Effector memory CD8-positive, alpha-beta T cell (primary cell): Measurements from ENCODE around the gene ASMT.
A peak's percentile ranks its signal among the peaks of the same experiment; 100 is the strongest.
"Not testable (repeated sequence)": the region's sequence is repeated elsewhere in the genome, so short reads cannot be mapped to it uniquely, and the experiment has no call there.

ENCODE experiments used
- ATAC-seq: fragments of 150-1000 bp; cut with Tn5 transposase; replicated peaks from 2 replicates; pipeline ENCODE4 v1.10.0; 2021; ENCODE audit warnings: mild to moderate bottlenecking, moderate library complexity
- DNase-seq, 3 experiments: peaks; one replicate each; pipeline ENCODE4 v3.0.0; 2021
- H3K27ac Mint-ChIP-seq, 2 donors: one replicate each; pipeline ENCODE4 v1.8.0; 2022; ENCODE audit warnings: mild to moderate bottlenecking in 2 of 2, mixed read lengths in 2 of 2, moderate library complexity in 2 of 2
- H3K27me3 Mint-ChIP-seq, 2 donors: one replicate each; pipeline ENCODE4 v1.8.0; 2022; ENCODE audit warnings: mixed read lengths in 2 of 2
- H3K36me3 Mint-ChIP-seq: one replicate; pipeline ENCODE4 v1.8.0; 2022; ENCODE audit warnings: mild to moderate bottlenecking, moderate library complexity, mixed read lengths; ENCODE audit not compliant: insufficient read depth
- H3K4me1 Mint-ChIP-seq, 2 donors: one replicate each; pipeline ENCODE4 v1.8.0; 2022; ENCODE audit warnings: low read depth in 2 of 2, mixed read lengths in 2 of 2
- H3K4me3 Mint-ChIP-seq, 2 donors: one replicate each; pipeline ENCODE4 v1.8.0; 2022; ENCODE audit warnings: mild to moderate bottlenecking in 2 of 2, mixed read lengths in 2 of 2, moderate library complexity in 2 of 2
- H3K9me3 Mint-ChIP-seq, 2 donors: one replicate each; pipeline ENCODE4 v1.8.0; 2022; ENCODE audit warnings: mixed read lengths in 2 of 2

ASMT gene

GRCh38 chrX:1679238-1679637, 64.4 kb downstream of the ASMT start:
- Mint-ChIP-seq H3K4me1 (peaks cover 17 to 39% of the 10 kb centered on the region in 2 donors), H3K27me3 (no peaks in the 10 kb centered on the region), H3K36me3 (peaks cover 17% of the 10 kb centered on the region), H3K9me3 (peaks cover 0 to 3% of the 10 kb centered on the region in 2 donors), H3K27ac (peak overlapping the region; percentile 8 to 61), H3K4me3 (no peak overlapping the region)
- no peak for DNase-seq
- ATAC-seq, result peak; percentile 67

- no peaks in the 10 kb centered on the region for H3K27me3 Mint-ChIP-seq
- DNase-seq (no peak), ATAC-seq (no peak)
- H3K4me3 Mint-ChIP-seq, result peak overlapping the region; percentile 53 to 69
- H3K36me3 Mint-ChIP-seq, result peaks cover 22% of the 10 kb centered on the region
- peaks cover 17 to 35% of the 10 kb centered on the region in 2 donors for H3K4me1 Mint-ChIP-seq
- peak overlapping the region; percentile 92 to 96 for H3K27ac Mint-ChIP-seq
- H3K9me3 Mint-ChIP-seq, result peaks cover 0 to 3% of the 10 kb centered on the region in 2 donors
These were observed 66.6 kb downstream of the ASMT start for GRCh38 chrX:1681439-1681838.

GRCh38 chrX:1681856-1682255, 67.0 kb downstream of the ASMT start:
- Mint-ChIP-seq H3K27ac (peak overlapping the region; percentile 92 to 96), H3K4me1 (peaks cover 17 to 32% of the 10 kb centered on the region in 2 donors), H3K36me3 (peaks cover 22% of the 10 kb centered on the region), H3K4me3 (peak overlapping the region; percentile 53 to 69)
- not testable (repeated sequence) for DNase-seq, H3K27me3 Mint-ChIP-seq, H3K9me3 Mint-ChIP-seq, ATAC-seq

GRCh38 chrX:1682501-1682900, 67.6 kb downstream of the ASMT start:
- not testable (repeated sequence) for DNase-seq, H3K27me3 Mint-ChIP-seq, H3K9me3 Mint-ChIP-seq, ATAC-seq
- Mint-ChIP-seq H3K4me3 (peak overlapping the region; percentile 53 to 69), H3K27ac (peak overlapping the region; percentile 92 to 96), H3K4me1 (peaks cover 17 to 32% of the 10 kb centered on the region in 2 donors), H3K36me3 (peaks cover 22% of the 10 kb centered on the region)

- H3K27ac Mint-ChIP-seq, H3K4me3 Mint-ChIP-seq, DNase-seq, ATAC-seq, H3K9me3 Mint-ChIP-seq, H3K27me3 Mint-ChIP-seq: not testable (repeated sequence)
- H3K4me1 Mint-ChIP-seq, result peaks cover 13 to 25% of the 10 kb centered on the region in 2 donors
- peaks cover 22% of the 10 kb centered on the region for H3K36me3 Mint-ChIP-seq
These were observed 70.0 kb downstream of the ASMT start for GRCh38 chrX:1684883-1685282.

GRCh38 chrX:1685444-1685880, 70.6 kb downstream of the ASMT start:
- ATAC-seq, H3K4me3 Mint-ChIP-seq, DNase-seq, H3K9me3 Mint-ChIP-seq, H3K27ac Mint-ChIP-seq, H3K27me3 Mint-ChIP-seq: not testable (repeated sequence)
- Mint-ChIP-seq H3K4me1 (peaks cover 13 to 29% of the 10 kb centered on the region in 2 donors), H3K36me3 (peaks cover 22% of the 10 kb centered on the region)

GRCh38 chrX:1686642-1687041, 71.8 kb downstream of the ASMT start:
- H3K36me3 Mint-ChIP-seq, result peaks cover 16% of the 10 kb centered on the region
- ATAC-seq (no peak), DNase-seq (no peak)
- H3K27me3 Mint-ChIP-seq, result no peaks in the 10 kb centered on the region
- no peak overlapping the region for H3K4me3 Mint-ChIP-seq
- H3K4me1 Mint-ChIP-seq, result peaks cover 10 to 25% of the 10 kb centered on the region in 2 donors
- peaks cover 0 to 3% of the 10 kb centered on the region in 2 donors for H3K9me3 Mint-ChIP-seq
- no peak overlapping the region for H3K27ac Mint-ChIP-seq
